K562 (cell line): Measurements from ENCODE around the gene PFKFB2. TPM values are rescaled to one million over a fixed set of nuclear protein-coding genes. Genes with fewer than 3 reads are reported as not detected.
A peak's percentile ranks its signal among the peaks of the same experiment; 100 is the strongest.

Source experiments
- BRD9 ChIP-seq: fragments of 450-650 bp; IDR thresholded peaks from 2 replicates; pipeline ENCODE4 v1.6.1; 2018; ENCODE audit warnings: low read depth; ENCODE audit not compliant: partially characterized antibody
- CREB1 ChIP-seq, 2 experiments: sonication (generic) in 1 of 2; formaldehyde crosslinking in 1 of 2; IDR thresholded peaks; 2 replicates each; pipeline versions ENCODE4 v1.6.1 to v1.8.0; 2012 to 2022; ENCODE audit warnings: inconsistent platforms in 1 of 2, mild to moderate bottlenecking in 1 of 2, missing genetic modification reagents in 1 of 2, moderate library complexity in 1 of 2
- CTCFL ChIP-seq: IDR thresholded peaks from 2 replicates; pipeline ENCODE4 v1.6.1; 2011; ENCODE audit warnings: borderline replicate concordance, low read depth, mild to moderate bottlenecking, moderate library complexity, low read length; ENCODE audit not compliant: insufficient read depth, poor library complexity, severe bottlenecking
- DEAF1 ChIP-seq: fragments of 450-650 bp; formaldehyde crosslinking; IDR thresholded peaks from 2 replicates; pipeline ENCODE4 v1.4.0; 2020; ENCODE audit warnings: mild to moderate bottlenecking, moderate library complexity
- FOS ChIP-seq: IDR thresholded peaks from 3 replicates; pipeline ENCODE4 v1.6.1; 2011; ENCODE audit not compliant: insufficient read length; ENCODE audit errors: extremely low read depth
- MCM3 ChIP-seq: fragments of 450-650 bp; IDR thresholded peaks from 2 replicates; pipeline ENCODE4 v1.6.1; 2016
- MYC ChIP-seq, 2 experiments: fragments of 250-450 bp in 1 of 2; sonication (Bioruptor Pico) in 1 of 2; IDR thresholded peaks; 2 replicates each; pipeline versions ENCODE4 v1.5.1 to v1.6.1; 2012 to 2021; ENCODE audit warnings: low read depth in 2 of 2, borderline replicate concordance in 1 of 2, improper control_type of control experiment in 1 of 2, low read length in 1 of 2, mild to moderate bottlenecking in 1 of 2, moderate library complexity in 1 of 2
- NR2C1 ChIP-seq, 2 experiments: fragments of 450-650 bp; IDR thresholded peaks; 2 replicates each; pipeline ENCODE4 v1.6.1; 2017; ENCODE audit warnings: mild to moderate bottlenecking in 2 of 2, antibody characterized with exemption in 1 of 2, inconsistent platforms in 1 of 2, missing compliant biosample characterization in 1 of 2, missing genetic modification characterization in 1 of 2
- PURB ChIP-seq: sonication (generic); formaldehyde crosslinking; IDR thresholded peaks from 2 replicates; pipeline ENCODE4 v1.9.0; 2021; ENCODE audit warnings: low read depth, mild to moderate bottlenecking, missing genetic modification reagents
- RCOR1 ChIP-seq, 2 experiments: IDR thresholded peaks; 2 replicates each; pipeline ENCODE4 v1.6.1; 2012; ENCODE audit warnings: low read depth in 2 of 2, low read length in 2 of 2, borderline replicate concordance in 1 of 2, improper control_type of control experiment in 1 of 2
- REST ChIP-seq, 2 experiments: fragments of 450-650 bp; formaldehyde crosslinking in 1 of 2; IDR thresholded peaks; 2 replicates each; pipeline versions ENCODE4 v1.4.0 to v1.6.1; 2014 to 2020; ENCODE audit warnings: mild to moderate bottlenecking in 2 of 2, borderline replicate concordance in 1 of 2, low read depth in 1 of 2
- RFX5 ChIP-seq: IDR thresholded peaks from 2 replicates; pipeline ENCODE4 v1.6.1; 2011; ENCODE audit warnings: low read depth, mild to moderate bottlenecking, improper control_type of control experiment, low read length
- SMC3 ChIP-seq: conservative IDR thresholded peaks from 2 replicates; pipeline ENCODE4 v1.6.1; 2011; ENCODE audit warnings: low read depth, low read length, improper control_type of control experiment; ENCODE audit not compliant: insufficient read depth
- ZNF3 ChIP-seq: fragments of 250-450 bp; sonication (Bioruptor Pico); IDR thresholded peaks from 2 replicates; pipeline ENCODE4 v1.5.0; 2021; ENCODE audit warnings: mild to moderate bottlenecking, moderate library complexity
- ZNF324 ChIP-seq: fragments of 250-450 bp; sonication (Bioruptor Pico); IDR thresholded peaks from 2 replicates; pipeline ENCODE4 v1.4.0; 2020; ENCODE audit warnings: mild to moderate bottlenecking
- ZSCAN29 ChIP-seq: fragments of 450-650 bp; IDR thresholded peaks from 2 replicates; pipeline ENCODE4 v1.6.1; 2017
- polyA plus RNA-seq, 8 experiments: library from polyadenylated mRNA; depleted of rRNA in 4 of 8; stranded (reverse) in 5 of 8; unstranded in 3 of 8; fragments of >200 nt; fragmentation: Nextera tagmentation in 2 of 8; fragmentation: Illumina TruSeq in 1 of 8; extraction: Ambion mirVana in 2 of 8; extraction: Trizol in 1 of 8; gene quantifications; 2 replicates each; pipeline versions ENCODE4 v1.2.1 to v1.2.3, GENCODE V29; 2011 to 2014; ENCODE audit warnings: inconsistent platforms in 1 of 8, missing spikeins in 1 of 8
- total RNA-seq, 7 experiments: library from RNA; depleted of rRNA in 6 of 7; stranded (reverse); fragments of >200 nt in 6 of 7; fragmentation: Illumina TruSeq in 2 of 7; extraction: Trizol in 2 of 7; gene quantifications; 2 replicates each; pipeline versions ENCODE4 v1.2.1 to v1.2.3, GENCODE V29; 2011 to 2021; ENCODE audit warnings: low replicate concordance in 1 of 7

PFKFB2 gene
- total and polyA plus RNA-seq, 9 of the 15 experiments (the other 6 are each of a cell fraction or from before 2014, with no cell fraction given): 6.9 to 26.0 (median 16.4) TPM

GRCh38 chr1:207049974-207050391 lies 3.1 kb upstream of the PFKFB2 start (continued):
- TF ChIP-seq BRD9 (peak; percentile 96), CREB1 (IDR thresholded peaks at IDR 0.05) (no peak), CREB1 (CRISPR knock-in tag; IDR thresholded peaks at IDR 0.05) (no peak), REST (IDR thresholded peaks at IDR 0.05; ENCODE audit: borderline replicate concordance) (peak; percentile 61), REST (CRISPR knock-in tag; IDR thresholded peaks at IDR 0.05; ENCODE audit: low read depth) (no peak), MCM3 (no peak), MYC (IDR thresholded peaks at IDR 0.05; ENCODE audit: low read depth, low read length) (no peak), MYC (CRISPR knock-in tag; IDR thresholded peaks at IDR 0.05; ENCODE audit: borderline replicate concordance, low read depth) (no peak), ZSCAN29 (no peak), PURB (no peak), RFX5 (no peak), CTCFL (peak; percentile 72), NR2C1 (IDR thresholded peaks at IDR 0.05) (no peak), NR2C1 (tag; IDR thresholded peaks at IDR 0.05) (no peak), SMC3 (peak; percentile 16; the same call in 1 of the 2 replicates), ZNF3 (CRISPR knock-in tag) (no peak), RCOR1 (IDR thresholded peaks at IDR 0.05; ENCODE audit: borderline replicate concordance in 1 of 2, low read depth in 2 of 2, low read length in 2 of 2) (peak in 1 of 2 experiments; percentile 53; a peak in 1 of 4 replicates), FOS (no peak), DEAF1 (peak; percentile 80), ZNF324 (CRISPR knock-in tag) (no peak)
